Measurements from ENCODE around the gene METTL9.
"Not testable (repeated sequence)": the region's sequence is repeated elsewhere in the genome, so short reads cannot be mapped to it uniquely, and the experiment has no call there.

- TF ChIP-seq CTCF, POLR2A (IDR thresholded peaks at IDR 0.05): not testable (repeated sequence)
These were observed 43.8 kb upstream of the METTL9 start for GRCh38 chr16:21555621-21556020.
